ENCODE results near the gene TIRAP. TPM values are rescaled to one million over a fixed set of nuclear protein-coding genes. Genes with fewer than 3 reads are reported as not detected.
"Not testable (repeated sequence)": the region's sequence is repeated elsewhere in the genome, so short reads cannot be mapped to it uniquely, and the experiment has no call there.

The TIRAP gene
- total RNA-seq: 10.6 and 11.6 TPM in 2 replicates
- long read RNA-seq, partial matches to known transcripts: 1 of 8 reads
- long read RNA-seq, other reads (novel, unspliced or antisense): 4 of 8 reads

DNA sequence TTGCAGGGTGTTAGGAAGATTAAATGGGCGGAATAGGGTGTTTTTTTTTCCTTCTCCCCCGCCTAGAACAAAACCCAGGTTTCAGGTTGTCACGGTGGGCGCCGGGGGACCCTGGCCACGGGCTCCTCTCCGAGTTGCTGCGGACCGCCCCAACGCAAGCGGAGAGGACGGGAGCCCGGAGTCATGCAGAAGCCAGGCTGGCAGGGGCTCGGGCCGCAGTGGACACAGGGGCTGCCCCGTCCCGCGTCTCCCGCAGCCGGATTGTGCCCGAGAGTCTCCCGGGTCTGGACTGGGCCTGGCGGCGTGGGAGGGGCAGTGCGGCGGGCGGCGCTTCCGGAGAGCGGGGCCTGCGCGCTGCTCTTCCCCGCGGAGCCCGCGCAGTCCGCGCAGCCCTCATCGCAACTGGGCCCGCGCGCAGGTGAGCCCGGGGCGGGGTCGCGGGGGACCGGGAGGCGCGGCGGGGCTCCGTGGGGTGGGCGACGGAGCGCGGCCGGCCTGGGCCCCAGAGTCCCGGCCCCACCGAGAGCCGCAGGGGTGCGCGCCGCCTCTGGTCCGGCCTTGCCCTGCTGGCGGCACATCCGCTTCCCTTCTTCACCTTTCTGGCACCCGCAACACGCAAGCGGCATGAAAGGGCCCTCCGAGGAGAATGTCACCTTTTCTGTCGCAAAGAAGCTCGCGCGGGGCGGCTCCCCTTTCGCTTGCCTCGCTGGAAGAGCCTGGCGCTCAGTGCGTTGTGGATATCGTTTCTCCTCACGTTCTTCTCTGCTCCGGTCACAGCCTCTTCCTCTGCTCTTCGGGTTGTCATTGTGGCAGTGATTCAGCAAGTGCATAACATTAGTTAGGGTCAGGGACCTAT, at the start of gene TIRAP:
Gene TIRAP, plus strand, starts transcription at position 358 of the 856 bp plus-strand sequence. CDS start 7,802 bp downstream, outside the sequence.
- peak; percentile 18 for TF ChIP-seq CTCF (IDR thresholded peaks at IDR 0.05)
- Mint-ChIP-seq H3K9me3 (ENCODE audit: unreplicated experiment) (no peaks in the 10 kb centered on the region), H3K4me1 (ENCODE audit: unreplicated experiment) (peaks cover 30% of the 10 kb centered on the region), H3K27me3 (ENCODE audit: unreplicated experiment) (no peaks in the 10 kb centered on the region), H3K27ac (ENCODE audit: unreplicated experiment) (peak within 1 kb of the TSS; percentile 96), H3K4me3 (ENCODE audit: unreplicated experiment) (peak within 1 kb of the TSS; percentile 95), H3K36me3 (ENCODE audit: unreplicated experiment) (peaks cover 3% of the 10 kb centered on the region)
- DNase-seq (ENCODE audit: extremely low spot score, unreplicated experiment): peak; percentile 86

DNA sequence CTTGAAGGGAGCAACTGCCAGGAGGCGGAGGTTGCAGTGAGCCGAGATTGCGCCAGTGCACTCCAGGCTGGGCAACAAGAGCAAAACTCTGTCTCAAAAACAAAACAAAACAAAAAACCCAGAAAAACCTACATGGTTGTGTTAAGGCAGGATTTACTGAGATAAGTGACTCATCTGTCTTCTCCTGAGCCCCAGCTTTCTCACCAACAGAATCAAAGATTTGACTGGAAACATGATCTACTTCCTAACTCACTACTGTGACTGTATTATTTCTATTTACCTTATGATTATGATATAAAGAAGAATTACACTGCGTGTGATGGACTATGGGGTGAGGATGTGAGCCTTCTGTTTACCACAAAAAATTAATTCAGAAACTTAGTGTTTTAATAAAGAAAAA, 49.5 kb upstream of the TIRAP start:
- Mint-ChIP-seq H3K27ac (ENCODE audit: unreplicated experiment) (no peak overlapping the region), H3K4me1 (ENCODE audit: unreplicated experiment) (peaks cover 8% of the 10 kb centered on the region), H3K27me3 (ENCODE audit: unreplicated experiment) (no peaks in the 10 kb centered on the region), H3K4me3 (ENCODE audit: unreplicated experiment) (no peak overlapping the region), H3K36me3 (ENCODE audit: unreplicated experiment) (peaks cover 20% of the 10 kb centered on the region), H3K9me3 (ENCODE audit: unreplicated experiment) (no peaks in the 10 kb centered on the region)
- TF ChIP-seq CTCF (IDR thresholded peaks at IDR 0.05): no peak
- DNase-seq (ENCODE audit: extremely low spot score, unreplicated experiment): no peak

DNA sequence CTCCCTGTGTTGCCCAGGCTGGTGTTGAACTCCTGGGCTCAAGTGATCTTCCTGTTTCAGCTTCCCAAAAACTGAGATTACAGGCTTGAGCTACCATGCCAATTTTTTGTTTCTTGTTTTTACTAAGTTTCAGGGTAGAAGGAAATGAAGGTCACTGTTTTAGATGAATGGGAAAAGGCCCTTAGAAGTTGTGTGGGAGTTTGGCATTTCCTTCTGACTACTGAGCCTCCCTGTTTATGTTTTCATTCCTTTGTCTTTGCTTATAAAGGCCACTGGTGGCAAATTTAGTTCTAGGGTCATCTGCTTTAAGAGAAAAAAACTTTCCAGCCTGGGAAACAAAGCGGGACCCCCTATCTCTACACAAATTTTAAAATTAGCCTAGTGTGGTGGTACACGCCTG, 36.3 kb upstream of the TIRAP start:
- no peak for DNase-seq (ENCODE audit: extremely low spot score, unreplicated experiment)

DNA sequence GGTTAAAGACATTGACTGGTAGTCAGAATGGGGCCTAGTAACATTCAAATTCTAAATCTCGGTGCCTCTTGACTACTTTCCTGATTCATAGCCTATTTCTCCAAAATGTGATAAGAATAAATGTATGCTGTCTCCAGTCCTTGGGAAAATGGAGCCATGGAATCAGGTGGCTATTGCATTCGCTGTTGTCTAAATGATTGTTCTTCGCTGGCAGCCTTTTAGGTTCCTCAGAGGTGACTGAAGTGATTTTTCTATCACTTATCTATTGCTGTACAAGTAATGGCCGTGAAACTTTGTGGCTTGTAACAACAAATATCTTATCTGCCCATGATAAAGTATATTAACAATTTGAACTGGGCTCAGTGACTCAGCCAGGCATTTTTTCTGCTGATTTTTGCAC, 29.6 kb upstream of the TIRAP start:
- H3K36me3 Mint-ChIP-seq (ENCODE audit: unreplicated experiment): peaks cover 28% of the 10 kb centered on the region
- no peak for DNase-seq (ENCODE audit: extremely low spot score, unreplicated experiment)
- no peaks in the 10 kb centered on the region for H3K27me3 Mint-ChIP-seq (ENCODE audit: unreplicated experiment)
- TF ChIP-seq CTCF (IDR thresholded peaks at IDR 0.05): no peak
- no peaks in the 10 kb centered on the region for H3K4me1 Mint-ChIP-seq (ENCODE audit: unreplicated experiment)
- H3K27ac Mint-ChIP-seq (ENCODE audit: unreplicated experiment): no peak overlapping the region
- no peak overlapping the region for H3K4me3 Mint-ChIP-seq (ENCODE audit: unreplicated experiment)
- no peaks in the 10 kb centered on the region for H3K9me3 Mint-ChIP-seq (ENCODE audit: unreplicated experiment)

More for the DNA sequence above, 36.3 kb upstream of the TIRAP start:
- Mint-ChIP-seq H3K9me3 (ENCODE audit: unreplicated experiment) (no peaks in the 10 kb centered on the region), H3K27ac (ENCODE audit: unreplicated experiment) (no peak overlapping the region), H3K36me3 (ENCODE audit: unreplicated experiment) (peaks cover 19% of the 10 kb centered on the region), H3K4me1 (ENCODE audit: unreplicated experiment) (peaks cover 5% of the 10 kb centered on the region), H3K27me3 (ENCODE audit: unreplicated experiment) (no peaks in the 10 kb centered on the region), H3K4me3 (ENCODE audit: unreplicated experiment) (no peak overlapping the region)
- no peak for TF ChIP-seq CTCF (IDR thresholded peaks at IDR 0.05)

- H3K9me3 Mint-ChIP-seq (ENCODE audit: unreplicated experiment): no peaks in the 10 kb centered on the region
- no peak overlapping the region for H3K4me3 Mint-ChIP-seq (ENCODE audit: unreplicated experiment)
- no peaks in the 10 kb centered on the region for H3K4me1 Mint-ChIP-seq (ENCODE audit: unreplicated experiment)
- TF ChIP-seq CTCF (IDR thresholded peaks at IDR 0.05): no peak
- no peak for DNase-seq (ENCODE audit: extremely low spot score, unreplicated experiment)
- H3K27ac Mint-ChIP-seq (ENCODE audit: unreplicated experiment): no peak overlapping the region
- H3K36me3 Mint-ChIP-seq (ENCODE audit: unreplicated experiment): peaks cover 28% of the 10 kb centered on the region
- H3K27me3 Mint-ChIP-seq (ENCODE audit: unreplicated experiment): no peaks in the 10 kb centered on the region
These were observed 28.1 kb upstream of the TIRAP start for GRCh38 chr11:126254819-126255218.

DNA sequence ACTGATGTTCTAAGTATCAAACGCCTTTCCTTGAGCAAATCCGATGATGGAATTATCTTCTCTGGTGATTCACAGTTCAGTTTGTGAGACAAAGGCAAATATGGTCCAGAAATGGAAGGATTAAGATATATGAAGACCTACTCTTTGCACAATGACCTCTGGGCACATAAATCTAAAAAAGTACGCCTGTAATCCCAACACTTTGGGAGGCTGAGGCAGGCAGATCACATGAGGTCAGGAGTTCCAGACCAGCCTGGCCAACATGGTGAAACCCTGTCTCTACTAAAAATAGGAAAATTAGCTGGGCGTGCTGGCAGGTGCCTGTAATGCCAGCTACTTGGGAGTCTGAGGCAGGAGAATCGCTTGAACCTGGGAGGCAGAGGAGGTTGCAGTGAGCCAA, 27.4 kb upstream of the TIRAP start:
- not testable (repeated sequence) for H3K27ac Mint-ChIP-seq (ENCODE audit: unreplicated experiment); H3K4me1 Mint-ChIP-seq (ENCODE audit: unreplicated experiment); H3K27me3 Mint-ChIP-seq (ENCODE audit: unreplicated experiment); H3K4me3 Mint-ChIP-seq (ENCODE audit: unreplicated experiment); H3K9me3 Mint-ChIP-seq (ENCODE audit: unreplicated experiment); DNase-seq (ENCODE audit: extremely low spot score, unreplicated experiment)
- H3K36me3 Mint-ChIP-seq (ENCODE audit: unreplicated experiment): peaks cover 28% of the 10 kb centered on the region

Data from osteocyte (in vitro differentiated cells).